NK-92 (cell line): Measurements from ENCODE around the gene CENPM.

Source experiments
- DNase-seq: peaks from one replicate; lab custom pipeline; 2025; ENCODE audit not compliant: unreplicated experiment; lab: John Stamatoyannopoulos, UW

CENPM gene

GRCh38 chr22:41900652-41901312, 46.2 kb downstream of the CENPM start:
- no peak for DNase-seq

- no peak for DNase-seq
Measured at GRCh38 chr22:41899992-41900651, 46.8 kb downstream of the CENPM start.

GRCh38 chr22:41899110-41899509, 47.8 kb downstream of the CENPM start:
- DNase-seq, result no peak

GRCh38 chr22:41898645-41899044, 48.3 kb downstream of the CENPM start:
- DNase-seq, result no peak

- DNase-seq, result no peak
Measured at GRCh38 chr22:41893591-41894375, 53.2 kb downstream of the CENPM start.

GRCh38 chr22:41892721-41893120, 54.2 kb downstream of the CENPM start:
- DNase-seq, result no peak

- DNase-seq, result no peak
Measured at GRCh38 chr22:41891407-41891806, 55.5 kb downstream of the CENPM start.
